C4-2B (cell line): ENCODE data around the gene AGAP1.

Experiments
- CTCF ChIP-seq: fragments of 450-650 bp; conservative IDR thresholded peaks from 2 replicates; pipeline ENCODE4 v1.5.1; 2017; ENCODE audit warnings: mild to moderate bottlenecking
- ZFX ChIP-seq: fragments of 450-650 bp; IDR thresholded peaks from 2 replicates; pipeline ENCODE4 v1.6.1; 2017

GRCh38 chr2:235936493-235936892 lies 442.6 kb downstream of the AGAP1 start:
- peak; percentile 76 for TF ChIP-seq CTCF
- no peak for TF ChIP-seq ZFX
